K562 (cell line): ENCODE results near the gene CHRNA9. TPM values are rescaled to one million over a fixed set of nuclear protein-coding genes. Genes with fewer than 3 reads are reported as not detected.

Experiments
- BRCA1 ChIP-seq, 2 experiments: fragments of 450-650 bp in 1 of 2; sonication (generic) in 1 of 2; formaldehyde crosslinking in 1 of 2; IDR thresholded peaks; 2 replicates each; pipeline versions ENCODE4 v1.5.0 to v1.6.1; 2017 to 2020; ENCODE audit warnings: mild to moderate bottlenecking in 1 of 2, missing genetic modification reagents in 1 of 2
- CREB1 ChIP-seq, 2 experiments: sonication (generic) in 1 of 2; formaldehyde crosslinking in 1 of 2; IDR thresholded peaks; 2 replicates each; pipeline versions ENCODE4 v1.6.1 to v1.8.0; 2012 to 2022; ENCODE audit warnings: inconsistent platforms in 1 of 2, mild to moderate bottlenecking in 1 of 2, missing genetic modification reagents in 1 of 2, moderate library complexity in 1 of 2
- PRDM10 ChIP-seq: fragments of 450-650 bp; IDR thresholded peaks from 2 replicates; pipeline ENCODE4 v1.6.1; 2018; ENCODE audit not compliant: partially characterized antibody
- TRIM25 ChIP-seq: fragments of 450-650 bp; IDR thresholded peaks from 2 replicates; pipeline ENCODE4 v1.7.0; 2016; ENCODE audit warnings: borderline replicate concordance
- U2AF1 ChIP-seq: fragments of 200-400 bp; formaldehyde crosslinking; optimal IDR thresholded peaks from 2 replicates; pipeline ENCODE3; 2017; ENCODE audit warnings: mild to moderate bottlenecking, low read depth, low read length, moderate library complexity
- polyA plus RNA-seq, 8 experiments: library from polyadenylated mRNA; depleted of rRNA in 4 of 8; stranded (reverse) in 5 of 8; unstranded in 3 of 8; fragments of >200 nt; fragmentation: Nextera tagmentation in 2 of 8; fragmentation: Illumina TruSeq in 1 of 8; extraction: Ambion mirVana in 2 of 8; extraction: Trizol in 1 of 8; gene quantifications; 2 replicates each; pipeline versions ENCODE4 v1.2.1 to v1.2.3, GENCODE V29; 2011 to 2014; ENCODE audit warnings: inconsistent platforms in 1 of 8, missing spikeins in 1 of 8
- total RNA-seq, 7 experiments: library from RNA; depleted of rRNA in 6 of 7; stranded (reverse); fragments of >200 nt in 6 of 7; fragmentation: Illumina TruSeq in 2 of 7; extraction: Trizol in 2 of 7; gene quantifications; 2 replicates each; pipeline versions ENCODE4 v1.2.1 to v1.2.3, GENCODE V29; 2011 to 2021; ENCODE audit warnings: low replicate concordance in 1 of 7
- TF ChIP-seq, protein P1 (sequence below): fragments of 450-650 bp; IDR thresholded peaks from 2 replicates; pipeline ENCODE4 v1.6.1; 2016; ENCODE audit warnings: mild to moderate bottlenecking, moderate library complexity
- TF ChIP-seq, protein P2 (sequence below), 3 experiments: fragments of 200-800 bp in 1 of 3; sonication (Bioruptor generic) in 1 of 3; sonication (generic) in 1 of 3; formaldehyde crosslinking in 1 of 3; IDR thresholded peaks; 2 replicates each; pipeline versions ENCODE4 v1.6.1 to v1.8.0; 2016 to 2022; ENCODE audit warnings: mild to moderate bottlenecking in 2 of 3, missing compliant biosample characterization in 2 of 3, missing genetic modification characterization in 2 of 3, missing genetic modification reagents in 1 of 3

Gene CHRNA9
- total and polyA plus RNA-seq, 9 of the 15 experiments (the other 6 are each of a cell fraction or from before 2014, with no cell fraction given): not detected

- TF ChIP-seq CREB1 (IDR thresholded peaks at IDR 0.05) (no peak; the same call in 1 of the 2 replicates), CREB1 (CRISPR knock-in tag; IDR thresholded peaks at IDR 0.05) (no peak), PRDM10 (no peak), TRIM25 (no peak), BRCA1 (IDR thresholded peaks at IDR 0.05) (no peak), BRCA1 (CRISPR knock-in tag; IDR thresholded peaks at IDR 0.05) (no peak), U2AF1 (no peak)
- TF ChIP-seq, protein P1, sequence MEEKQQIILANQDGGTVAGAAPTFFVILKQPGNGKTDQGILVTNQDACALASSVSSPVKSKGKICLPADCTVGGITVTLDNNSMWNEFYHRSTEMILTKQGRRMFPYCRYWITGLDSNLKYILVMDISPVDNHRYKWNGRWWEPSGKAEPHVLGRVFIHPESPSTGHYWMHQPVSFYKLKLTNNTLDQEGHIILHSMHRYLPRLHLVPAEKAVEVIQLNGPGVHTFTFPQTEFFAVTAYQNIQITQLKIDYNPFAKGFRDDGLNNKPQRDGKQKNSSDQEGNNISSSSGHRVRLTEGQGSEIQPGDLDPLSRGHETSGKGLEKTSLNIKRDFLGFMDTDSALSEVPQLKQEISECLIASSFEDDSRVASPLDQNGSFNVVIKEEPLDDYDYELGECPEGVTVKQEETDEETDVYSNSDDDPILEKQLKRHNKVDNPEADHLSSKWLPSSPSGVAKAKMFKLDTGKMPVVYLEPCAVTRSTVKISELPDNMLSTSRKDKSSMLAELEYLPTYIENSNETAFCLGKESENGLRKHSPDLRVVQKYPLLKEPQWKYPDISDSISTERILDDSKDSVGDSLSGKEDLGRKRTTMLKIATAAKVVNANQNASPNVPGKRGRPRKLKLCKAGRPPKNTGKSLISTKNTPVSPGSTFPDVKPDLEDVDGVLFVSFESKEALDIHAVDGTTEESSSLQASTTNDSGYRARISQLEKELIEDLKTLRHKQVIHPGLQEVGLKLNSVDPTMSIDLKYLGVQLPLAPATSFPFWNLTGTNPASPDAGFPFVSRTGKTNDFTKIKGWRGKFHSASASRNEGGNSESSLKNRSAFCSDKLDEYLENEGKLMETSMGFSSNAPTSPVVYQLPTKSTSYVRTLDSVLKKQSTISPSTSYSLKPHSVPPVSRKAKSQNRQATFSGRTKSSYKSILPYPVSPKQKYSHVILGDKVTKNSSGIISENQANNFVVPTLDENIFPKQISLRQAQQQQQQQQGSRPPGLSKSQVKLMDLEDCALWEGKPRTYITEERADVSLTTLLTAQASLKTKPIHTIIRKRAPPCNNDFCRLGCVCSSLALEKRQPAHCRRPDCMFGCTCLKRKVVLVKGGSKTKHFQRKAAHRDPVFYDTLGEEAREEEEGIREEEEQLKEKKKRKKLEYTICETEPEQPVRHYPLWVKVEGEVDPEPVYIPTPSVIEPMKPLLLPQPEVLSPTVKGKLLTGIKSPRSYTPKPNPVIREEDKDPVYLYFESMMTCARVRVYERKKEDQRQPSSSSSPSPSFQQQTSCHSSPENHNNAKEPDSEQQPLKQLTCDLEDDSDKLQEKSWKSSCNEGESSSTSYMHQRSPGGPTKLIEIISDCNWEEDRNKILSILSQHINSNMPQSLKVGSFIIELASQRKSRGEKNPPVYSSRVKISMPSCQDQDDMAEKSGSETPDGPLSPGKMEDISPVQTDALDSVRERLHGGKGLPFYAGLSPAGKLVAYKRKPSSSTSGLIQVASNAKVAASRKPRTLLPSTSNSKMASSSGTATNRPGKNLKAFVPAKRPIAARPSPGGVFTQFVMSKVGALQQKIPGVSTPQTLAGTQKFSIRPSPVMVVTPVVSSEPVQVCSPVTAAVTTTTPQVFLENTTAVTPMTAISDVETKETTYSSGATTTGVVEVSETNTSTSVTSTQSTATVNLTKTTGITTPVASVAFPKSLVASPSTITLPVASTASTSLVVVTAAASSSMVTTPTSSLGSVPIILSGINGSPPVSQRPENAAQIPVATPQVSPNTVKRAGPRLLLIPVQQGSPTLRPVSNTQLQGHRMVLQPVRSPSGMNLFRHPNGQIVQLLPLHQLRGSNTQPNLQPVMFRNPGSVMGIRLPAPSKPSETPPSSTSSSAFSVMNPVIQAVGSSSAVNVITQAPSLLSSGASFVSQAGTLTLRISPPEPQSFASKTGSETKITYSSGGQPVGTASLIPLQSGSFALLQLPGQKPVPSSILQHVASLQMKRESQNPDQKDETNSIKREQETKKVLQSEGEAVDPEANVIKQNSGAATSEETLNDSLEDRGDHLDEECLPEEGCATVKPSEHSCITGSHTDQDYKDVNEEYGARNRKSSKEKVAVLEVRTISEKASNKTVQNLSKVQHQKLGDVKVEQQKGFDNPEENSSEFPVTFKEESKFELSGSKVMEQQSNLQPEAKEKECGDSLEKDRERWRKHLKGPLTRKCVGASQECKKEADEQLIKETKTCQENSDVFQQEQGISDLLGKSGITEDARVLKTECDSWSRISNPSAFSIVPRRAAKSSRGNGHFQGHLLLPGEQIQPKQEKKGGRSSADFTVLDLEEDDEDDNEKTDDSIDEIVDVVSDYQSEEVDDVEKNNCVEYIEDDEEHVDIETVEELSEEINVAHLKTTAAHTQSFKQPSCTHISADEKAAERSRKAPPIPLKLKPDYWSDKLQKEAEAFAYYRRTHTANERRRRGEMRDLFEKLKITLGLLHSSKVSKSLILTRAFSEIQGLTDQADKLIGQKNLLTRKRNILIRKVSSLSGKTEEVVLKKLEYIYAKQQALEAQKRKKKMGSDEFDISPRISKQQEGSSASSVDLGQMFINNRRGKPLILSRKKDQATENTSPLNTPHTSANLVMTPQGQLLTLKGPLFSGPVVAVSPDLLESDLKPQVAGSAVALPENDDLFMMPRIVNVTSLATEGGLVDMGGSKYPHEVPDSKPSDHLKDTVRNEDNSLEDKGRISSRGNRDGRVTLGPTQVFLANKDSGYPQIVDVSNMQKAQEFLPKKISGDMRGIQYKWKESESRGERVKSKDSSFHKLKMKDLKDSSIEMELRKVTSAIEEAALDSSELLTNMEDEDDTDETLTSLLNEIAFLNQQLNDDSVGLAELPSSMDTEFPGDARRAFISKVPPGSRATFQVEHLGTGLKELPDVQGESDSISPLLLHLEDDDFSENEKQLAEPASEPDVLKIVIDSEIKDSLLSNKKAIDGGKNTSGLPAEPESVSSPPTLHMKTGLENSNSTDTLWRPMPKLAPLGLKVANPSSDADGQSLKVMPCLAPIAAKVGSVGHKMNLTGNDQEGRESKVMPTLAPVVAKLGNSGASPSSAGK: no peak
- TF ChIP-seq, protein P2, sequence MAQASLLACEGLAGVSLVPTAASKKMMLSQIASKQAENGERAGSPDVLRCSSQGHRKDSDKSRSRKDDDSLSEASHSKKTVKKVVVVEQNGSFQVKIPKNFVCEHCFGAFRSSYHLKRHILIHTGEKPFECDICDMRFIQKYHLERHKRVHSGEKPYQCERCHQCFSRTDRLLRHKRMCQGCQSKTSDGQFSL (CRISPR knock-in tag; IDR thresholded peaks at IDR 0.05): no peak
- TF ChIP-seq, protein P2 (tag; IDR thresholded peaks at IDR 0.05): no peak
These were observed 23.3 kb upstream of the CHRNA9 start (continued) for GRCh38 chr4:40311811-40312346.
